HG03342 (cell line): ENCODE measurements around the gene B4GALNT4.
"Not testable (repeated sequence)": the region's sequence is repeated elsewhere in the genome, so short reads cannot be mapped to it uniquely, and the experiment has no call there.

Experiments
- ATAC-seq: cut with Tn5 transposase; IDR thresholded peaks from one replicate; pipeline ENCODE4 v1.9.1; 2021; ENCODE audit warnings: mild to moderate bottlenecking, moderate library complexity; ENCODE audit not compliant: unreplicated experiment

Gene B4GALNT4

GRCh38 chr11:335779-336658, 33.3 kb upstream of the B4GALNT4 start:
- no peak for ATAC-seq

GRCh38 chr11:336659-337198, 32.6 kb upstream of the B4GALNT4 start:
- ATAC-seq = no peak

- no peak for ATAC-seq
These were observed 31.6 kb upstream of the B4GALNT4 start for GRCh38 chr11:337711-338110.

GRCh38 chr11:339963-340362, 29.3 kb upstream of the B4GALNT4 start:
- ATAC-seq = no peak

GRCh38 chr11:340539-341512, 28.5 kb upstream of the B4GALNT4 start:
- ATAC-seq = no peak

GRCh38 chr11:342328-342727, 27.0 kb upstream of the B4GALNT4 start:
- ATAC-seq = no peak

GRCh38 chr11:344836-345578, 24.3 kb upstream of the B4GALNT4 start:
- ATAC-seq = no peak

GRCh38 chr11:346529-346928, 22.8 kb upstream of the B4GALNT4 start:
- no peak for ATAC-seq

GRCh38 chr11:349270-349954, 19.9 kb upstream of the B4GALNT4 start:
- ATAC-seq = not testable (repeated sequence)

- not testable (repeated sequence) for ATAC-seq
These were observed 19.1 kb upstream of the B4GALNT4 start for GRCh38 chr11:350033-350722.

- peak; percentile 41 for ATAC-seq
These were observed 18.5 kb upstream of the B4GALNT4 start for GRCh38 chr11:350723-351255.

GRCh38 chr11:351411-351810, 17.9 kb upstream of the B4GALNT4 start:
- ATAC-seq = no peak

GRCh38 chr11:352456-353031, 16.8 kb upstream of the B4GALNT4 start:
- no peak for ATAC-seq

GRCh38 chr11:353179-353873, 16.0 kb upstream of the B4GALNT4 start:
- no peak for ATAC-seq

GRCh38 chr11:355581-356458, 13.5 kb upstream of the B4GALNT4 start:
- ATAC-seq = no peak

- ATAC-seq = no peak
These were observed 12.7 kb upstream of the B4GALNT4 start for GRCh38 chr11:356610-357009.

- no peak for ATAC-seq
These were observed 11.7 kb upstream of the B4GALNT4 start for GRCh38 chr11:357582-357981.
